Umbilical cord (tissue), 2 donors: ENCODE data around the gene KCTD11. TPM values are rescaled to one million over a fixed set of nuclear protein-coding genes. Genes with fewer than 3 reads are reported as not detected.

Experiments
- DNase-seq: peaks from one replicate; pipeline ENCODE4 v3.0.0-alpha.2; 2015; ENCODE audit warnings: low spot score
- total RNA-seq: library from RNA; depleted of rRNA; stranded (reverse); fragments of >200 nt; gene quantifications from one replicate; pipeline ENCODE4 v1.2.3, GENCODE V29; 2014; ENCODE audit warnings: low replicate concordance; ENCODE audit not compliant: insufficient read depth

Gene KCTD11
- 18.3 TPM for total RNA-seq

DNA sequence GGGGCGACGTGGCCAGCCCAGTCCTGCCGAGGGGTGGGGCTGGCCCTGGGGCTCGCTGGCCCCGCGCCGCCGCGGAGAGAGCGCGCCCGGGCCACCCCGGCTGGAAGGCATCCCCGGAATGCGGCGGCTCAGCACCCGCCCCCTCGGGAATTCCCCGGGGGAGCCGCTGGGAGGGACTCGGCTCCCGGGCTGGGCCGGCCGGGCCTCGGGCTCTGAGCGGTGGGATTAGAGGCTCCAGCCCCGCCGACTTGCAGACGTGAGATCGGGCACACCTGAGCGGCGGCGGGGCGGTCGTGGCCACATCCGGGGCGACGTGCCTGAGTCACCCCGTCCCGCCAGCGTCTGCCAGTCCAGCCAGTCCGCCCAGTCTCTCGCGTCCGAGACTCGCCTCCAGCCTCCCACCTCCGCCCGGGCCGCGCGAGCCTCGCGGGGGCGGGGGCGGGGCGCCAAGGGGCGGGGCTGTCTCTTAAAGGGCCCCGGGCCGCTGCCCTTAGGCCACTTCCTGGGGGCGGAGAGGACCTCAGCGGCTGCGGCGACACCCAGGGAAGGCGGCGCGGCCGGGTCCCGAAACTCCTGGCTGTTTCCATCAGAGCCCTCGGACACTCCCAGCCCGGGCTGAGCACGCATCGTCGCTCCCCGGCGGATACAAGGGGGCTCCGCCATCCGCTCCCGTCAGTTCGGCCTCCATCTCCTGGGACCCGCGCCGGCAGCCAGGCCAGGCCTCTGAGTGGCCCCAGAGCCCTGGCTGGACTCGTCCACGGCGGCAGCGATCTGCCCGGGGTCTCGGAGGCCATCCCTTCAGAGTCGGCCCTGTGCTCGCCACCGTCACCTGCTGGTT lies at the start of gene KCTD11:
Gene KCTD11 (plus strand): TSS at position 498 of the 838 bp plus-strand sequence.
- DNase-seq, result peak; percentile 95

DNA sequence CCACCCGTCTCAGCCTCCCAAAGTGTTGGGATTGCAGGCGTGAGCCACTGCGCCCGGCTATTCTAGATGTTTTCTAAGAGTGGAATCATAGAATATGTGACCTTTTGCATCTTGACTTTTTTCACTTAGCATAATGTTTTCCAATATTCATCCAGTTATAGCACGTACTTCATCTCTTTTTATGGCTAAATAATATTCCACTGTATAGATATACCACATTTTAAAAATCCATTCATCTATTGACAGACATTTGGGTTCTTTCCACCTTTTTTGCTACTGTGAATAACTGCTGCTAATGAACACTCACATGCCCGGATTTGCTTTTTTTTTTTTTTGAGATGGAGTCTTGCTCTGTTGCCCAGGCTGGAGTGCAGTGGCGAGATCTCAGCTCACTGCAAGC lies 47.8 kb upstream of the KCTD11 start:
- DNase-seq, result no peak

DNA sequence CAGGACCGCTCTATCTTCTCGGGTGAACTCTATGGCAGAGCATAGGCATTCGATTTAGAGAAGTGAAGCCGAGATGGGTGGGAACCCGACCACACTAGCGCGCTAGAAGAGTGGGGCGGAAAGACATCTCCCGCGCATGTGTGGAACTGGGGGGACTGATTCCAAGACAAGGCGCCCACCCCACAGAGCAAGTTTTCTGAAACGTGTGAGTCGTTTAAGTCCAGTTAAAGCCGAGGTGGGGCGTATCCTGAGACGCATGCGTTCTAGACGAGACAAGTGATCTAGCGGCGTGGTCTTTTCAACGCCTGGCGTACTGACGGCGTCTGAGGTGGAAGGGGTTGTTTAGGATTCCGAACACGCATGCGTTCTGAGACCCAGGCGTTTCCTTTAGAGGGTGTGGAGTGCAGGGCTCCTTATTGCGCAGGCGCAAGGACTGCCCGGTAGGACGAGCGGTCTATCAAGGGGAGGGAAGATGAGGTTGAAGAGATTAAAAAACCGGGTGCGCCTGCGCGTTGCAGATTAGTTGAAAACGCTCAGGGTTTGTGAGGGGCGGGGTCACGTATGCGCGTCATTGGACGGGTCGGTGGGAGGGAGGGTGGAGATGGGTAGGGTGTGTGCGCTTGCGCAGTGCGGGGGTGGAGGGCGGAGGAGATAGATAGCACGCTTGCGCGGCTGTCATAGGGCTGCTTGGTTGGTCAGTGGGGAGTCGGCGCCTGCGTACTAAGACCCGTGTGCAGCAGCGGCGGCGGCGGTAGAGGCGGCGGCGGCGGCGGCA lies 44.9 kb upstream of the KCTD11 start, which contains the start of gene EIF5A:
Gene EIF5A (plus strand): TSS at position 718 of the 775 bp plus-strand sequence. CDS start 2,008 bp downstream, outside the sequence.
- DNase-seq, result peak; percentile 100

DNA sequence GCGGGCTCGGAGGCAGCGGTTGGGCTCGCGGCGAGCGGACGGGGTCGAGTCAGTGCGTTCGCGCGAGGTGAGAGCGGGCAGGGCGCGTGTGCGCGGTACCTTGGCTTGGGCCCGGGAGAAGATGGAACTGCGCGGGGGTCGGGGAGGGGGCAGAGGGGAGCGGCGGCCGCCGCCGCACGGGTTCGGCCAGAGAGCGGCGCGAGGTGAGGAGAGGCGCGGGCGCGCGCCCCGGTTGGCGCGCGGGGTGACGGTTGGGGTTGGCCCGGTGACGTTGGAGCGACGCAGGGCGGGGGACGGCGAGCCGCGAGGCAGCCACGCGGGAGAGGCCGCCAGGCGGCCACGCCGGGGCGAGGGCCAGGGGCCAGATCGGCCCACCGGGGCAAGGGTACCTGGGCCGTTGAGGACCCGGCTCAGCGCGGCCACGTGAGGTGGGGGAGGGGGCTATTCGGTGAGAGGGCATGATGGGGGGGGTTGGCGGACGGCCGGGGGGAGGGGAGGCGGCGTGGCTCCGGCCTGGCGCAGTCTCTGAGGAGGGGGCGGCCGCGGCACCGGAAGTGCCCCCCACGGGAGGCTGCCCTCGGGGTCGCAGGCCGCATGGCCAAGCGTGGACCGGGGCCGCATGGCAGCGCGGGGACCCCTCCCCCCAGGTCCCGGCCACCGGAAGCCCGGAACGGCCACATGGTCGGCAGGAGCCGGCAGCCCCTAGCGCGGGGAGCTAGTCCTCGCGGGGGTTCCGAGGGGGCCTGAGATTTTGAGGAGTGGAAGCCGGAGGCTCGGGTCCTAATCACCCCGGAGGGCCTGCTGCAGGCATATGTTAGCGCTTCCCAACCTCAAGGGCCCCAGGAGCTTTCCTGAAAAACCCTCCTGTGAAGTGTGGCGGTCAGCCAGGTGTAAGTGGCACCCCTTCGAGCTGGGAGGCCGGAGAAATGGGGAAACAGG lies 44.0 kb upstream of the KCTD11 start:
- DNase-seq, result peak; percentile 29

DNA sequence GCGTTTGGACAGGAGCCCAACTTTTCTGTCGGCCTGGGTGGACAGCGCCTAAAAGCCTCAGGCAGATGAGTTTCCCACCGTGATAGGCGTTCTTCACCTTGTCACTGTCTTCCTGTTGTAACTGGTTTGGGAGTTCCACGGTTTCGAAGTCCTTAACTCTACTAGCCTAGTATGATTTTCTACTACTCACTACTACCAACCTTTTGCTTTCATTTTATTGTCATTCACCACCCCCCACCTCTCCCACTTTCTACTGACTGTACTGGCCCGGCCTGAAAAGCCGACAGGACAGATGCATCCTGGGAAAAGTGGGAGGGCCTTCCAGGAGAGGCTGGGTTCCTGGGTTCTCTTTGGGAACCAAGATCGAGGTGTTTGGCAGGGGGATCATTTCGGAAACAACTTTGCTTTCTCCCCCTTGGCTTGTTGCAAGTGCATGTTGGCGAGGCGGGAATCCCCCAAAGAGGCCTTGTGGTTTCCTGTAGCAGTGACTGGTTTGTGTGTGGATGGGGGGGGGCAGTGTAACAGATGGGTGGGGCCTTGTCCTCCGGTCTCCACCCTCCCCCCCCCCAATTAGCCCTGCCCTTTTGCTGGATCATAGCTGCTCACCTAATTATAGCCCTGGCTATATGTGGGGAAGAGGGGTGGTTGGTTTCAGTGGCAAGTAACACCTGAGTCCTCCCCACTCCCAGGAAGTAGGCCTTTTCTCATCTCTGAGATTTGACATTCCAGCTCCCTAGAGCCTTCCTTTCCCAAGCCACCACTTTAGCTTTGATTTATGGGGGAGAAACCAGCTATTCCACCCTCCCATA lies 43.1 kb upstream of the KCTD11 start:
- peak; percentile 82 for DNase-seq

DNA sequence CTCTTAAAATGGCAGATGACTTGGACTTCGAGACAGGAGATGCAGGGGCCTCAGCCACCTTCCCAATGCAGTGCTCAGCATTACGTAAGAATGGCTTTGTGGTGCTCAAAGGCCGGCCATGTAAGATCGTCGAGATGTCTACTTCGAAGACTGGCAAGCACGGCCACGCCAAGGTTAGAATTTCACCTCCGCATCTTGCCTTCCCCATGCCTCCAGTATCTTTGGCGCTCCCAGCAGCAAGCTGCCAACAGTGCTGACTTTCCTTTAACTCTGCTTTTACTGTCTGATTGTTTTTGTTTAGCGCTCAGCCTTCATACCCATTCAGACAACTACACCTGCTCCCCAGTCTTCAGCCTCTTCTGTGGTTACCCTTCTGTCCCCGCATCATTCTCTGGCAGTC lies 42.3 kb upstream of the KCTD11 start:
- no peak for DNase-seq

DNA sequence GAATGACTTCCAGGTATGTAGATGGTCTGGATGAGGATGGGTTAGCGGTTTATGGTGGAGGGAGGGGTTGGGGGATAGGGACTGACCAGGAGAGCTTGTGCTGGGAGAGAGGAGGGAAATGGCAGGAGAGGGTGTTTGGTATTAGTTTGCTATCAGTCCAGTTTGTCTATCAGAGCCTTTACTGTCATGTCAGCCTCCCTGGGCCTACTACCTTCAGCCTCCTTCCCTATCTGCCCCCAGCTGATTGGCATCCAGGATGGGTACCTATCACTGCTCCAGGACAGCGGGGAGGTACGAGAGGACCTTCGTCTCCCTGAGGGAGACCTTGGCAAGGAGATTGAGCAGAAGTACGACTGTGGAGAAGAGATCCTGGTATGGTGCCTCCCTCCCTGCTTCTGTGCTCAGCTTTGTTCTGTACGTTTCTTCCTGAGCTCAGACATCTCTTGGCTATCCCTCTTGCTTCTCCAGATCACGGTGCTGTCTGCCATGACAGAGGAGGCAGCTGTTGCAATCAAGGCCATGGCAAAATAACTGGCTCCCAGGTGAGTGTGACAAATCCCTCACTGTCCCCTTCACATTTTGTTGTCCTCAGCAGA lies 40.8 kb upstream of the KCTD11 start:
- no peak for DNase-seq

DNA sequence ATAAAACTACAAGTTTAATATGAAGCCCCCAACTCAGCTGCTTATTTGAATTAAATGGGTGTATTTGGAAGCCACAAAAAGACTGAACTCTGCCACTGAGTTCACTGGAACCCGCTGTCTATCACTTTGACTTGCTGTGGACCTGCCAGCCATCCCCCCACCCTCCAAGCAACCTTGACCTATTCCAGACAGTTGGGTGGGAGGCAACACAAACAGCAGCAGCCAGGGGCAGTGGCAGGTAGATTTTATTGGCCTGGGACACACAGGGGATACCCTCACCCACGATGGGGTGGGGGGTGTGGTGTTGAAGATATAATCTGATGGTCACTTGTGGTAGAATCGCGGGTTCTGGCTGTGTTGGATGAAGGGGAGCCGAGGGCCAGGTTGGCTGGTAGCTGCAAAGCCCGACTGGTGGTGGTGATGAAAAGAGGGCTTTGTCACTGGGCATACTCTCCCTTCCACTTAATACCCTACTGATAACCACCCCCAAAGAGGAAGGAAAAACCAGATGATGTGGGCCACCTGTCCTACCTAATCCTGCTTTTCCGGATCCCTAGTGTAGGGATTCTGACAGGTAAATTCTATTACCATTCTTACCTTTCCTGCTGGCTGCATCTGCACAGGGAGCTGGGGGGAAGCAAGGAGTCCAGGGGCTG lies 39.4 kb upstream of the KCTD11 start:
- no peak for DNase-seq

DNA sequence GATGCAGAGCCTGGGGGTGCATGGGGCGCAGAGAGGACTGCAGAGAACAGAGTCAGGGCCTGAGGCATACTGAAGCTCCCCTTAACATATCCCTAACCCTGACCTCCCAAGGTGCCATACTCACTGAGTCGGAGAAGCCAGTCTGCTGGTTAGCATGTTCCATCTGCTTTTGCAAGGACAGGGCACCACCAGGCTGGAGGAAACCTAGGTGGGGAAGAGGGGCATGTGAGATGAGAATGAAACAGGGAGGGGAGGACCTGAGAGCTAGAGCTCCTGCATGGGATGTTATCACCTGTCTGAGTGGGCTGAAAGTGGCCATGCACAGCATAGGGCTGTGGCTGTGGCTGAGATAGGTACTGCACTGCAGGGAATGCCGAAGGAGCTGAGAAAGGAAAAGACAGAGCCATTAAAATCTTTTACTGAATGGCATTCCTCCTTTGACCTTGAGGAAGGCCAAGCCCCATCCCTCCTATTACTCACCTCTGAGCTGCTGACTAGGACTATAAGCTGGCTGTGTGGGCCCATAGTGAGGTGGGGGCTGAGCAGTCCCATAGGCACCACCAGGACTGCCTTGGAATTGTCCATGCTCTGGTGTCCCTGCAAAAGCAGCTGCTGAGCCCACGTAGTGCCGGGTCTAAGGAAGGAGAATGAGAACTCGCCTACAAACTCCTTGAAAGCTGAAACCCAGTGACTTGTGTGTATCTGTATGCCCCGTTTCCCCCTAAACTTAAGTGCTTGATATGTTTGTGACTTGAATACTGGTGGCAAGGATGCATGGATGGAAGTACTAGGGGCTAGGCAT lies 38.7 kb upstream of the KCTD11 start:
- no peak for DNase-seq

DNA sequence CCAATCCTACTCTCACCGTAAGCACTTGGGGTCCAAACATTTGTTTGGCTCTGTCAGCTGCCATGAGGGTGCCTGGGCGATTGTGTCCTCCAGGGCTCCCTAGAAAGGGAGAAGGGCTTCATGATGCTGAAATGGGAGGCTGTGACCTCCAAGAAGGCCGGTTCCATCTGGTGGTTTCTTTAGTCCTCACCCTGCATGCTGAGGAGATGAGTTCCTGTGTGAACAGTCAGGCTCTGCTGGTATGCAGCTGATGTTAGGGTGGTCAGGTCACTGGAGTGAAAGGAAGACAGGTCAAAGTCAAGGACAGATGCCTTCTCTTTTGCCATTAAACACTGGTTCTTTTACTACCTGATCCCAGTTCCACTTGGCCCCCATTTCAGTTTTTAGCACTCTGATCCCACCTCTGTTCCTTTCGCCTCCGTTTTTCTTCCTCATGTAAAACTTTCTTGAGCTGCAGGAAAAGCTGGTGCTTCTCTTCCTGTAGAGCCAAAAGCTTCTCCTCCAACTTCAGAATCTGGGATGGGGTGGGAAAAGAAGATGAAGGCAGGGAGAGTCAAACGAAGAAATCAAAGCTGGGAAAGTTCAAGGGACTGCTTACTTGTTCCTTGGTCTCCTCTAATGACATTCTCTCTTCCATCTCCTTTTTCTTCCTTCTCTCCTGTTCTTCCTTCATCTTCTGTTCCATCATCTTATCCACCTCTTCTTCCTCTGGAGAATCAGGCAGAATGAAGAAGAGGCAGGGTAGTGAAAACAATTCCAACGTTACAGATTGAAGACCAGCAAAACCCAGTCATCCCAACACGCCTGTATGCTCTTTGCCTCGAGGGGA lies 37.9 kb upstream of the KCTD11 start:
- no peak for DNase-seq

DNA sequence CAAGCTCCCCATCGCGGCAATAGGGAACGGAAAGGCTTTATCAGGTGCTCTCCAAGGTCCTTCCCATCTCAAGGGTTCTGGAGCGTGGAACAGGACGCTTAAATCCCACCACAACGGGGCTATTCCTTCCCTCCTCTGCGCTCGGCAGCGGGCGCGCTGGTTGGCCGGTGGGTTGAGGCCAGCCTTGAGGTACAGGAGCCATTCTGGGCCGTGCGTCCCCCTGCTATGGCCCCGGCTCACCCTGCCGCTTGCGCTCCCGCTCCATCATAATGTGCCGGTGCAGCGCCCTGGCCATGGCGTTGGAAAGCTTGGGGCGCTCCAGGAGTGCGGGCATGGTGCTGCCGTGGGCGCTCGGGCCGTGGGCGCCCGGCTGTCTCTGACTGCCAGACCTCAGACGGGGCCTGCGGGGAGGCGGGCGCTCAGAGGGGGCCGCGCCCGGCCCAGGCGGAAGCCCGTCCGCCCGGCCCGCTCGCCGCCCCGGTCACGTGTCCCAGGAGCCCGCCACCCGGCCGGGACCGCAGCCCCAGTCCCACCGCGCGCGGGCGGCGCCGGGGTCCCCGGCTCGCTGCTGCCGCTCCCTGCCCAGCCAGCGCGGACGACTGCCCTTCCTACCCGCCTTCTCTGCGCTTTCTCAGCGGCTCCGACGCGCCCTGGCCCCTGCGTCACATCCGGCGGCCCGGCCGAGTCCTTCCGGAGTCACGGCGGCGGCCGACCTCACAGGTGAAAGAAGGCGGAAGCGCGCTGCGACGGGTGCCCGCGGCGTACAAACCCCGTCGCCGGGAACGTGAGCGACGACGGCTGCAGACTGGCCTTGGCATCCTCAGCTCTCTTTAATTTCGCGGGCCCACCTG lies 37.0 kb upstream of the KCTD11 start, which contains the start of gene GPS2:
Gene GPS2 (minus strand): TSS at position 642 of the 851 bp plus-strand sequence. CDS start 308 bp downstream, at position 334.
- DNase-seq, result peak; percentile 91

DNA sequence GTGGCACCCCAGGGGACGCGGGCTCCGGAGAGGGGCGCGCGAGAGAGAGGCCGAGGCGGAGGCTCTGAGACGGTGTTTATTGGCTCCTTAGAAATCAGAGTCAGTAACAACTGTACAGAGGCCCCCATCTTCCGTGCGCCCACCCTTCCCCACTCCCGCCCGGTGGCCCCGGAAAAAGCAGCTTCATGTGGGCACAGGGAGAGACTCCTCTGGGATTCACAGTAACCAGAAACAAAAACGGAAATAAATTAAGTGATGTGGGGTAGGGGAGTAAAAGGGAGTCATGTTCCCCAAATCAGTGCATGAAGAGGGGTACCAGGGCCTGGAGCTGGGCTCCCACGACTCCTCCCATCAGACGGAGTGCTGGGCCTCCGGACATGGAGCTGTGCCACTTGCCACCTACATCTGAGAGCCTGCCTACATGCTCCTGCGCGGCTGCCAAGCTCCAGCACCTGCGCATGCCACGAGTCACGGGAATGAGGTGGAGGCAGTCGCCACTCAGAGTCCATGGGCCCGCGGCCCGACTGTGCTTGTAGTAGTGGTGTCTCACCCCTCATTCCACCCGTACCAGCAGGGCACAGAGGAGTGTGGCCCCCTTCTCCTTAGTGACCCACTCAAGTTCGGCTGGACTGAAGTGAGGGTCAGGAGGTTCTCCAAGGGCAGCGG lies 36.3 kb upstream of the KCTD11 start:
- DNase-seq, result no peak

DNA sequence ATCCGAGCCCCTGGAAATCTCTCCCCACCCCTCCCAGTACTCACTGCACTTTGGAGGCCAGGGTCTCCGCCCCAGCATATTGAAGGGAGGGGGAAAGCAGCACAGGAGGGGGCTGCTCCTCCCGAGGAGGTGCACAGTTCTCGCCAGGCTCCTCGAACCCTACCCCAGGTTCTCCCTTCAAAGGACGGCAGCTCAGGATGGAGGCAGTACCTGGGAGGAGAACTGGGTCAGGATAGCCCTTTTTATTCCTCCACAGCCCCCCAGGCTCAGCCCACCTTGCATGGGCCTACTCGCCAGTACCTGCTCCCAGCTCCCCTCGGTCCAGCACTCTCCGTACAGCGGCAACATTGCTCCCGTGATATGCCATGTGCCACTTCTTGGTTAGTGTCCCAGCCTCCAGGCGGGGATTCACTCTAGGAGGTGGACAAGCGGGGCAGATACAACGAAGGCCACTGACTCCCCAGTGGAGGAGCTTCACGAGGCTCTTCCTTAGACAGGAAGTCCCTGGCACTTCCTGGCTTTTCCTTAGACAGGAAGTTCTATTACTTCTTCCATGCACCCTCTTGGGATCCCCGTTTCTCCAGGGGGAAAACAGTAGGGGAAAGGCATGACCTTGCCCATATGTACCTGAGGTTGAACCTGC lies 34.7 kb upstream of the KCTD11 start:
- DNase-seq, result no peak

DNA sequence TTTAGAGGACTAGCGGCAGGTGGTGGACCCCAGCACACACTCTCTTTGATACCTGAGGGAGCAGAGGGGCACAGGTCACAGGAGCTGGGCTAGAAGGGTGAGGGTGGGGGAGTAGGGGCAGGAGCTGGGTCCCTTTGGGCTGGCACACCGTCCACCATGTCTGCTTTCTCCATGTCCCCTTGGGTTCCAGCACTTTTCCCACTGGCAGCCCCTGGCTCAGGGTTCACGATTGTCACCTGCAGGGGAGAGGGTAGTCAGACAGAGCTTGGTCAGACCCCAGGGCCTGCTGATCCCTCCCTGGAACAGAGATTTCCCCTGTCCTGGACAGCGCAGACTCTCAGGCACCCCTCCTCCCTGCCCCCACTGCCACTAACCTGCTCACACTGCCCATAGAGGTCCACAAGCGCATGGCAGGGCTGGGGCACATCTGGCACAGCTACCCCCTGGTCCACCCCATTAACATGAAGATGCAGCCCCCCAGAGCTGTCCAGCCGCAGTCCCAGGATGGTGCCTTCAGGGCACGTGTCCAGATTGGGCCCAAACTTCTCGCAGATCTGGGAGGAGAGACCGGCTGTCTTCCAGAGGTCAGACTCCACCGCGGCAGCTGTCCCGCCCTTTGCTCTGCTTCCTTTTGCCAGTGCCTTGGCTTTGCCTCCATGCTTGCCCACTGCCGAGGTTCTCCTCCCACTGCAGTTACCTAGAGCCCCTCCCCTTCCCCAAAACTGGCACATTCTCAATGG lies 33.7 kb upstream of the KCTD11 start:
- no peak for DNase-seq

DNA sequence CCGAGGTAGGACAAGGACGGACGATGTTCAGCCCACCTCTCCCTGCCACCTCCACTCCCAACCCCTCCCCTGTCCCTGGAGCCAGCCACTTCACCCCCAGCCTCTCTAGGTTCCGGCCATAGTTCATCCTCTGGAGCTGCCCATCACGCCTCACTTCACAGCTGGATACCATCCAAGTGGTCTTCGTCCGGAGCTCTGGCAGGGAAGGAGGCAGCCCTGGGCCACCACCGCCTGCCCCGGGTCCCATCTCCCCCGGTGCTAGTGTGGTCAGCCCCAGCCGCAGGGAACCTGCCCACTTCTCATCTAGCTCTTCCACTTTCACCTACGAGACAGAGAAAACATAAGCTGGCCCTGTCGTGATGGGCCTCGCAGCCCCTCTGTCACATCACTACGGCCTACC lies 30.5 kb upstream of the KCTD11 start:
- no peak for DNase-seq
